ENCODE results near the gene GEMIN4.

GEMIN4 gene

DNA sequence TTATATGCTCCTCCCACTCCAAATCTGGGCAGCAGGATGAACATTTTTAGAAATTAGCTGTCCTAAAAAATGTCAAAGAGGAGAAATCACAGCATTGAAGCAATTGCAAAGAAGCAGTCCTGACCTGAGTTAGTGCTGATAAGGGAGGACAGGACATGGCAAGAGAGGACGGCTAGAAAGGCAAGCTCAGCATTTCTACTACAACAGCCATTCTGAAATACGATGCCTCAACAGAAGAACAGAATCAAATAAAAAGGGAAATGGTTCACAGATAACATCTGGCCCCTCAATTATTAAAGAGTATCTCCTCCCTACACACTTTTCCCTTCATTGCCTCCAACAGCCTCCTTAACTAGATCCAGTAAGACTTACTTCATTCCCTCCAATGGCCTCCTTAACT is 55.7 kb downstream of the GEMIN4 start:
- H3K36me3 ChIP-seq (ENCODE audit: control insufficient read depth, insufficient read depth, low read length), result peaks cover 14% of the 10 kb centered on the region
- DNase-seq (ENCODE audit: extremely low read depth, insufficient read length), result no peak
- TF ChIP-seq, protein P1, sequence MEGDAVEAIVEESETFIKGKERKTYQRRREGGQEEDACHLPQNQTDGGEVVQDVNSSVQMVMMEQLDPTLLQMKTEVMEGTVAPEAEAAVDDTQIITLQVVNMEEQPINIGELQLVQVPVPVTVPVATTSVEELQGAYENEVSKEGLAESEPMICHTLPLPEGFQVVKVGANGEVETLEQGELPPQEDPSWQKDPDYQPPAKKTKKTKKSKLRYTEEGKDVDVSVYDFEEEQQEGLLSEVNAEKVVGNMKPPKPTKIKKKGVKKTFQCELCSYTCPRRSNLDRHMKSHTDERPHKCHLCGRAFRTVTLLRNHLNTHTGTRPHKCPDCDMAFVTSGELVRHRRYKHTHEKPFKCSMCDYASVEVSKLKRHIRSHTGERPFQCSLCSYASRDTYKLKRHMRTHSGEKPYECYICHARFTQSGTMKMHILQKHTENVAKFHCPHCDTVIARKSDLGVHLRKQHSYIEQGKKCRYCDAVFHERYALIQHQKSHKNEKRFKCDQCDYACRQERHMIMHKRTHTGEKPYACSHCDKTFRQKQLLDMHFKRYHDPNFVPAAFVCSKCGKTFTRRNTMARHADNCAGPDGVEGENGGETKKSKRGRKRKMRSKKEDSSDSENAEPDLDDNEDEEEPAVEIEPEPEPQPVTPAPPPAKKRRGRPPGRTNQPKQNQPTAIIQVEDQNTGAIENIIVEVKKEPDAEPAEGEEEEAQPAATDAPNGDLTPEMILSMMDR (IDR thresholded peaks at IDR 0.05; ENCODE audit: insufficient read depth, low read length, poor library complexity, severe bottlenecking), result no peak
- H3K27me3 ChIP-seq (replicated peaks; ENCODE audit: control insufficient read depth, insufficient read depth, low read length), result no peaks in the 10 kb centered on the region
- H3K4me3 ChIP-seq (replicated peaks; ENCODE audit: low read depth, low read length), result no peak overlapping the region
